Body of pancreas (tissue), 4 donors: ENCODE measurements around the gene PVALEF. TPM values are rescaled to one million over a fixed set of nuclear protein-coding genes. Genes with fewer than 3 reads are reported as not detected.
A peak's percentile ranks its signal among the peaks of the same experiment; 100 is the strongest.

Source experiments
- ATAC-seq: fragments of 150-250 bp; one replicate; pipeline ENCODE4 v1.9.1; 2016
- DNase-seq, 4 donors: peaks; one replicate each; pipeline ENCODE4 v3.0.0-alpha.2; 2019
- H3K27ac ChIP-seq, 4 donors: fragments of 200-600 bp; sonication (generic); 1 replicate in 3 of 4; 2 replicates in 1 of 4; pipeline versions ENCODE4 v1.5.1 to v1.6.1; 2016 to 2019; ENCODE audit warnings: mild to moderate bottlenecking in 1 of 4, mixed read lengths in 1 of 4, moderate library complexity in 1 of 4
- H3K27me3 ChIP-seq, 2 donors: fragments of 200-600 bp; sonication (generic); one replicate each; pipeline ENCODE4 v1.6.0; 2016; ENCODE audit warnings: mild to moderate bottlenecking in 1 of 2
- H3K36me3 ChIP-seq, 2 donors: fragments of 200-600 bp; sonication (generic); replicated peaks in 1 of 2; 2 replicates each; pipeline ENCODE4 v1.5.1; 2016; ENCODE audit warnings: low read depth in 2 of 2; ENCODE audit not compliant: insufficient read depth in 1 of 2
- H3K4me1 ChIP-seq: fragments of 200-600 bp; sonication (generic); one replicate; pipeline ENCODE4 v1.6.0; 2016
- H3K4me3 ChIP-seq, 2 donors: fragments of 200-600 bp; sonication (generic); 1 replicate in 1 of 2; 2 replicates in 1 of 2; pipeline ENCODE4 v1.5.1; 2016 to 2019
- H3K9me3 ChIP-seq, 3 donors: fragments of 200-600 bp; sonication (generic); 1 replicate in 2 of 3; 2 replicates in 1 of 3; pipeline ENCODE4 v1.5.1; 2016
- POLR2A ChIP-seq, 3 donors: fragments of 450-650 bp; IDR thresholded peaks; one replicate each; pipeline ENCODE4 v1.6.1; 2016; ENCODE audit warnings: antibody characterized with exemption in 3 of 3, mild to moderate bottlenecking in 2 of 3
- WGBS, 2 donors: methylation state at CpG; one replicate each; pipeline ENCODE4 v1.1.5; 2017; 5-methylcytosine and 5-hydroxymethylcytosine counted together
- intact Hi-C: fragments of 100-400 bp; cut with DNase I; formaldehyde crosslinking; loops from one replicate; pipeline ENCODE4 v1.15.1; 2023
- total RNA-seq, 2 donors: library from RNA; depleted of rRNA; stranded (reverse); fragments of >200 nt; gene quantifications; one replicate each; pipeline ENCODE4 v1.1.0, GENCODE V29; 2016
- TF ChIP-seq, protein P1 (sequence below), 7 experiments: fragments of 450-650 bp in 4 of 7; fragments of 200-600 bp in 3 of 7; sonication (generic) in 3 of 7; IDR thresholded peaks; one replicate each; pipeline ENCODE4 v1.5.1; 2016 to 2019; ENCODE audit warnings: antibody characterized with exemption in 7 of 7

PVALEF gene
- total RNA-seq, 2 donors from 2014 or later, result not detected

DNA sequence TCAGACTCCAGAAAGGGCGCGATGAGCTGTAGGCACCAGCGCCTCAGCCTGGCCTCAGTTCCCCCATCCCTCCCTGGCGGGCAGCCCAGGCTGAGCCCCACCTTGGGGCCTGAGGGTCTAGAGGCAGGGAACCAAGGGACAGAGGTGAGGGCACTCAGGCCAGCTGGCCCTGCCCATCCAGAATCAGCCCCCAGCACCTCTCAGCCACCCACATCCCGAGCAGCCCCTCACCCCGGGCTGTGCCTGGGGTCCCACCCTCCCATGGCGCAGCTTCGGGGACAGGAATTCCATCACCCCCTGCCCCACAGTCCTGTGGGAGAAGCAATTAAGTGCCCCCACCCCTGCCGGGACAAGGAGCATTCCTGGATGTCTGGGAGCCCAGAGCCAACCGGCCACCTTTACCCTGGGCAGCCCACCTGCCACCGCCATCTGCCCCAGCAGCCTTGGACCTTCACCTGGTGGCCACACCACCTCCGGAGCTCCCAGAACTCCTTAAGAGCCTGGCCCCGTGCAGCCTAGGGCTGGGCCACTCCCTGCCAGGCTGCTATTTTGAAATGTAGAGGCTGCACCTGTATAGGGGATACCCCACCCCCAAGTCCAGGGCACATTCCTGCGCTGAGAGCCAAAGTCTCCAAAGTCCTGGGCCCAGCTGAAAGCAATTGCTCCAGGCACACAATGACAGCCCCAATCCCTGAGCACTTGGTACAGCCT is 33.7 kb upstream of the PVALEF start:
- no peak for DNase-seq
- H3K27ac ChIP-seq, result no peak overlapping the region

DNA sequence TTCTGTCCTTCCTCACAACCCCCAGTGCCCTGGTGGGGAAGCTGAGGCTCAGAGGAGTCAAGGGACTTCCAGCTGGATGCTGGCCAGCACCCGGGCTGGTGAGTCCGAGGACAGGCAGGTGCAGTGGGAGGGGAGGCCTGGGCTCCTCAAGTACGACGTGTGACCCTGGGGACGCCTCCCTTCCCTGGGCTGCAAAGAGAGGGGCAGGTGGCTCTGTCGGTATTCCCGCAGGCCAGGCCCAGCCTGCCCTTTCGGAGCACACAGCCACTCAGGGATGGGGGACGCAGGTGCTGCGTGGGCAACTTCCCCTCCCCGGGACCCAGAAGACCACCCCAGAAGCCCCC is 33.1 kb upstream of the PVALEF start:
- intact Hi-C loops, result no loop called here
- DNase-seq (peak in 2 of 4 donors; percentile 32 to 37), ATAC-seq (no peak)
- TF ChIP-seq, protein P1, sequence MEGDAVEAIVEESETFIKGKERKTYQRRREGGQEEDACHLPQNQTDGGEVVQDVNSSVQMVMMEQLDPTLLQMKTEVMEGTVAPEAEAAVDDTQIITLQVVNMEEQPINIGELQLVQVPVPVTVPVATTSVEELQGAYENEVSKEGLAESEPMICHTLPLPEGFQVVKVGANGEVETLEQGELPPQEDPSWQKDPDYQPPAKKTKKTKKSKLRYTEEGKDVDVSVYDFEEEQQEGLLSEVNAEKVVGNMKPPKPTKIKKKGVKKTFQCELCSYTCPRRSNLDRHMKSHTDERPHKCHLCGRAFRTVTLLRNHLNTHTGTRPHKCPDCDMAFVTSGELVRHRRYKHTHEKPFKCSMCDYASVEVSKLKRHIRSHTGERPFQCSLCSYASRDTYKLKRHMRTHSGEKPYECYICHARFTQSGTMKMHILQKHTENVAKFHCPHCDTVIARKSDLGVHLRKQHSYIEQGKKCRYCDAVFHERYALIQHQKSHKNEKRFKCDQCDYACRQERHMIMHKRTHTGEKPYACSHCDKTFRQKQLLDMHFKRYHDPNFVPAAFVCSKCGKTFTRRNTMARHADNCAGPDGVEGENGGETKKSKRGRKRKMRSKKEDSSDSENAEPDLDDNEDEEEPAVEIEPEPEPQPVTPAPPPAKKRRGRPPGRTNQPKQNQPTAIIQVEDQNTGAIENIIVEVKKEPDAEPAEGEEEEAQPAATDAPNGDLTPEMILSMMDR (IDR thresholded peaks at IDR 0.05), result no peak
- TF ChIP-seq POLR2A (IDR thresholded peaks at IDR 0.05), result no peak
- Histone ChIP-seq H3K36me3 (no peaks in the 10 kb centered on the region), H3K9me3 (no peaks in the 10 kb centered on the region), H3K27ac (no peak overlapping the region), H3K4me1 (no peaks in the 10 kb centered on the region), H3K27me3 (no peaks in the 10 kb centered on the region), H3K4me3 (no peak overlapping the region)
- 59 to 76% methylated on average over 10 to 11 of the region's 11 CpGs for WGBS, 2 donors

More for the DNA sequence above, 33.7 kb upstream of the PVALEF start:
- H3K4me1 ChIP-seq, result no peaks in the 10 kb centered on the region
- WGBS, 2 donors, result 71 to 92% methylated on average over 2 to 14 of the region's 14 CpGs
- intact Hi-C loops, result no loop called here
- no peaks in the 10 kb centered on the region for H3K27me3 ChIP-seq
- no peaks in the 10 kb centered on the region for H3K9me3 ChIP-seq
- no peak for TF ChIP-seq POLR2A (IDR thresholded peaks at IDR 0.05)
- TF ChIP-seq, protein P1 (IDR thresholded peaks at IDR 0.05), result no peak
- no peak overlapping the region for H3K4me3 ChIP-seq
- no peak for ATAC-seq
- H3K36me3 ChIP-seq, result no peaks in the 10 kb centered on the region

DNA sequence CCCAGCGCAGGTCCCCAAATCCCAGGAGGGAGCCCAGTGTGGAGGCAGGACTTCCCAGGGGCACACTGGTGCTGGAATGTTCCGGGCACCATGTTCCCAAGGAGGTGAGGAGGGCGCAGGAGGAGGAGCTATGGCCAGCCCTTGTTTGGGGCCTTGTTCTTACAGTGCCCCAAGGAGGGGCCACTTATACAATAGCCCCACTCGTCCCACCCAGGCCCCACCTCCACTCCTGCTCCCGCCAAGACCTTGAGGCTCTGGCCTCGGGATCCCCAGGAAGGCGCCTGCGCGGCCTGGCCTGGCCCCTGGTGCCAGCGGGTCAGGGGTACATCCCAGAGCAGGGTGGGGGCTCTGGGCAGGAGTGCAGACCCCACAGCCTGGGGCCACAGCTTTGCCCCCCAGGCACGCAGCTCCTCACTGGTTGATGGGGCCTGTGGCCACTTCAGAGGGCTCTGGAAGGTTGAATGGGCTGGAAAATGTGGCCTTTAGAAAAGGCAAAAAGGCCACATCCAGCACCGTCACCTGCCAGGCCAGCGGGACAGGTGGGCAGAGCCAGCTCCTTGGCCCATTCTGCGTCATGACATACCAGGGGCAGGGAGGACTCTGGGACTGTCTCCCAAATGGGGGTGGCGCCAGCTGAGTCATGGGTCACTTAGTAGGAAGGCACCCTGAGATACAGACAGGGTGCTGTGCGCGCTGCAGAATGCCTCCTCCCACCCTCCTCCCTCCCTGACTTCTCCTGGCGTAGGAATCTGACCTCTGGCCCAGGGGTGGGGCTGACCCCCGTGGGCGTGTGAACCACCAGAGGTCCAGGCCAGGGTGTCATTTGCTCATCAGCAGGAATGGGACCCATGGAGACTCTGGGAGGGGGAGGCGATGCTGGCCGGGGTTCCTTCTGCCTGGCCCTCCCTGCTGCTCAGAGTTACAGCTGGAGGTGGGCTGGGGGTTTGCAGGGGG is 32.3 kb upstream of the PVALEF start:
- DNase-seq, result no peak
- intact Hi-C loops, result no loop called here
- WGBS, 2 donors, result 80% methylated on average over 1 to 15 of the region's 22 CpGs
- Histone ChIP-seq H3K4me3 (no peak overlapping the region), H3K27me3 (no peaks in the 10 kb centered on the region), H3K9me3 (no peaks in the 10 kb centered on the region), H3K27ac (no peak overlapping the region), H3K4me1 (no peaks in the 10 kb centered on the region), H3K36me3 (no peaks in the 10 kb centered on the region)
- no peak for TF ChIP-seq POLR2A (IDR thresholded peaks at IDR 0.05)
- TF ChIP-seq, protein P1 (IDR thresholded peaks at IDR 0.05), result no peak
- ATAC-seq, result no peak

DNA sequence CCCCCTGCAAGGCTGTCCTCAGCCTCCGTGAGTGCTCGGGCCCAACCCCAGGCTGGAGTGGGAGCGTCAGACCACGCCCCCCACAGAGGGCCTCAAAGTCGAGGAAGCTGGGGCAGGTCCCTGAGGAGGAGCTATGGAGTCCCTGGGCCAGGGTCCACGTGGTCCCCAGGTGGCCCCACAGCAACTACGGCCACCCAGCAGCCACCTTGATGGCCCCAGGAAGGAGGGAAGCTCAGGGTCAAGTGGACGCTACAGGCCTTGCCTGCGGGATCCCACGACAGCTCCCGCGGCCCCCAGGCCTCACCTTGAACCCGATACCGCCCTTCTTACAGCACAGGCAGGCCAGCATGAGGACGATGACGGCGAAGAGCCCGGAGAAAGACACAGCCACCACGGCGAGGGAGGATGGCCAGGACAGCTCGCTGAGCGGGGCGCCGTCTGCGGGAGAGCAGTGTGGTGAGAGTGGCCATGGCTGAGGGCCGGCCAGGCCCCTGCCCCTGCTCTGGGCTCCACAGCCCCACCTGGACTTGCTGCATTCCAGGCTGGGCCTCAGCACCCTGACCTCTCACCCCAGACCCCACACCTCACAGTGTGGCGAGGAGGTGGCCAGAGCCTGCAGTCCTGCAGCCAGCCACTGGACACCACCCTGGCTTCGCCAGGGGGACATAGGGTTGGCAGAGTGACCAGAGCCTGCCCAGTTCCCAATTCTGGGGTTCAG is 31.1 kb upstream of the PVALEF start:
- H3K36me3 ChIP-seq, result no peaks in the 10 kb centered on the region
- TF ChIP-seq, protein P1 (IDR thresholded peaks at IDR 0.05), result no peak
- TF ChIP-seq POLR2A (IDR thresholded peaks at IDR 0.05), result no peak
- H3K27ac ChIP-seq, result no peak overlapping the region
- intact Hi-C loops, result no loop called here
- no peaks in the 10 kb centered on the region for H3K4me1 ChIP-seq
- ATAC-seq, result no peak
- H3K4me3 ChIP-seq, result no peak overlapping the region
- no peak for DNase-seq
- H3K27me3 ChIP-seq, result no peaks in the 10 kb centered on the region
- 90 to 93% methylated on average over 20 to 28 of the region's 28 CpGs for WGBS, 2 donors
- H3K9me3 ChIP-seq, result no peaks in the 10 kb centered on the region
